Left ventricle myocardium inferior (tissue), 1 donor: ENCODE measurements around the gene FBXO7. TPM values are rescaled to one million over a fixed set of nuclear protein-coding genes. Genes with fewer than 3 reads are reported as not detected.
A peak's percentile ranks its signal among the peaks of the same experiment; 100 is the strongest.

Experiments
- DNase-seq: peaks from one replicate; pipeline ENCODE4 v3.0.0-alpha.2; 2020
- H3K27ac ChIP-seq: fragments of 200-600 bp; replicated peaks from 2 replicates; pipeline ENCODE4 v1.8.0; 2021
- H3K27me3 ChIP-seq: fragments of 200-600 bp; 2 replicates; pipeline ENCODE4 v1.8.0; 2021; ENCODE audit warnings: low read depth
- H3K36me3 ChIP-seq: fragments of 200-600 bp; 2 replicates; pipeline ENCODE4 v1.8.0; 2021
- H3K4me1 ChIP-seq: fragments of 200-600 bp; 2 replicates; pipeline ENCODE4 v1.8.0; 2021
- H3K4me3 ChIP-seq: fragments of 200-600 bp; 2 replicates; pipeline ENCODE4 v1.8.0; 2021; ENCODE audit warnings: mild to moderate bottlenecking, moderate library complexity
- H3K9me3 ChIP-seq: fragments of 200-600 bp; replicated peaks from 2 replicates; pipeline ENCODE4 v1.8.0; 2021
- CTCF ChIP-seq: fragments of 200-600 bp; IDR thresholded peaks from 2 replicates; pipeline ENCODE4 v1.8.0; 2021; ENCODE audit warnings: antibody characterized with exemption, mild to moderate bottlenecking, borderline replicate concordance
- intact Hi-C: fragments of 100-400 bp; cut with micrococcal nuclease; formaldehyde crosslinking; loops from one replicate; pipeline ENCODE4 v1.11.0; 2022
- total RNA-seq: library from RNA; stranded (reverse); fragmentation: NEBNext Ultra II Directional; extraction: Animal tissue kit (Norgen Biotek cat#: 25700); gene quantifications from one replicate; pipeline ENCODE4 v1.2.1, GENCODE V29; 2021
- donor health status: DM: no; HTN: yes; CAD: no; lungs with severe emphysema.

Gene FBXO7
- total RNA-seq, 1 donor from 2014 or later = 33.5 TPM

- Histone ChIP-seq H3K9me3 (no peaks in the 10 kb centered on the region), H3K36me3 (no peaks in the 10 kb centered on the region), H3K4me1 (peaks cover 51% of the 10 kb centered on the region), H3K27ac (peak overlapping the region; percentile 86), H3K4me3 (no peak overlapping the region), H3K27me3 (peaks cover 7% of the 10 kb centered on the region)
- intact Hi-C loops = no loop called here
- no peak for TF ChIP-seq CTCF
- DNase-seq = no peak
These were observed 66.9 kb downstream of the FBXO7 start for GRCh38 chr22:32541481-32541880.

GRCh38 chr22:32542066-32542676 is 67.6 kb downstream of the FBXO7 start:
- Histone ChIP-seq H3K4me1 (peaks cover 57% of the 10 kb centered on the region), H3K27ac (peak overlapping the region; percentile 86), H3K27me3 (peaks cover 7% of the 10 kb centered on the region), H3K4me3 (no peak overlapping the region), H3K36me3 (no peaks in the 10 kb centered on the region), H3K9me3 (no peaks in the 10 kb centered on the region)
- intact Hi-C loops = no loop called here
- no peak for TF ChIP-seq CTCF
- no peak for DNase-seq

GRCh38 chr22:32542677-32543357 is 68.2 kb downstream of the FBXO7 start:
- DNase-seq = peak; percentile 85
- Histone ChIP-seq H3K9me3 (no peaks in the 10 kb centered on the region), H3K4me1 (peaks cover 58% of the 10 kb centered on the region), H3K4me3 (no peak overlapping the region), H3K27ac (peak overlapping the region; percentile 86), H3K36me3 (no peaks in the 10 kb centered on the region), H3K27me3 (peaks cover 7% of the 10 kb centered on the region)
- no peak for TF ChIP-seq CTCF
- intact Hi-C loops = no loop called here

GRCh38 chr22:32544953-32545558 is 70.4 kb downstream of the FBXO7 start:
- Histone ChIP-seq H3K4me3 (no peak overlapping the region), H3K4me1 (peaks cover 42% of the 10 kb centered on the region), H3K9me3 (no peaks in the 10 kb centered on the region), H3K27me3 (no peaks in the 10 kb centered on the region), H3K36me3 (no peaks in the 10 kb centered on the region), H3K27ac (peak overlapping the region; percentile 58)
- no peak for TF ChIP-seq CTCF
- intact Hi-C loops = no loop called here
- DNase-seq = no peak

GRCh38 chr22:32545801-32546200 is 71.2 kb downstream of the FBXO7 start:
- intact Hi-C loops = no loop called here
- Histone ChIP-seq H3K9me3 (no peaks in the 10 kb centered on the region), H3K27me3 (no peaks in the 10 kb centered on the region), H3K36me3 (no peaks in the 10 kb centered on the region), H3K4me1 (peaks cover 34% of the 10 kb centered on the region), H3K27ac (peak overlapping the region; percentile 58), H3K4me3 (no peak overlapping the region)
- DNase-seq = no peak
- no peak for TF ChIP-seq CTCF
